Measurements from ENCODE around the gene CDS2. TPM values are rescaled to one million over a fixed set of nuclear protein-coding genes. Genes with fewer than 3 reads are reported as not detected.

The CDS2 gene
- total RNA-seq, 1 donor from 2014 or later = 36.9 TPM

DNA sequence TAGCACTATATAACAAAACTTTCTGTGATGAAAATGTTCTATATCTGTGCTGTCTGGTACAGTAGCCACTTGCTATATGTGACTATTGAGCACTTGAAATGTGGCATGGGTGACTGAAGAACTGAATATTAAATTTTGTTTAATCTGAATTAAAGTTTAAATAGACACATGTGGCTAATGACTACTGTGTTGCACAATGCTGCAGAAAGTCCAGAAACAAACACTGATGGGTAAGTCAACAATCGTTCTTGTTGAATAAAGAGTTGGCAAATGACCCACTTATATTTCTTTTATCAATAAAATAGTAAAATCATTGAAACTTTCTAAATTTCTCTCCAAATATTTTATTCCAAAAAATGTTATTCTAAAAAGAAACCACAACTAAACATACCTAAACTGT, 108.2 kb downstream of the CDS2 start:
- DNase-seq (ENCODE audit: low read depth) = no peak
- Histone ChIP-seq H3K27me3 (ENCODE audit: control insufficient read depth, insufficient read depth, low read length) (no peaks in the 10 kb centered on the region), H3K36me3 (ENCODE audit: control insufficient read depth, insufficient read depth, low read length) (no peaks in the 10 kb centered on the region), H3K4me3 (ENCODE audit: low read depth, low read length) (no peak overlapping the region)
- TF ChIP-seq, protein P1, sequence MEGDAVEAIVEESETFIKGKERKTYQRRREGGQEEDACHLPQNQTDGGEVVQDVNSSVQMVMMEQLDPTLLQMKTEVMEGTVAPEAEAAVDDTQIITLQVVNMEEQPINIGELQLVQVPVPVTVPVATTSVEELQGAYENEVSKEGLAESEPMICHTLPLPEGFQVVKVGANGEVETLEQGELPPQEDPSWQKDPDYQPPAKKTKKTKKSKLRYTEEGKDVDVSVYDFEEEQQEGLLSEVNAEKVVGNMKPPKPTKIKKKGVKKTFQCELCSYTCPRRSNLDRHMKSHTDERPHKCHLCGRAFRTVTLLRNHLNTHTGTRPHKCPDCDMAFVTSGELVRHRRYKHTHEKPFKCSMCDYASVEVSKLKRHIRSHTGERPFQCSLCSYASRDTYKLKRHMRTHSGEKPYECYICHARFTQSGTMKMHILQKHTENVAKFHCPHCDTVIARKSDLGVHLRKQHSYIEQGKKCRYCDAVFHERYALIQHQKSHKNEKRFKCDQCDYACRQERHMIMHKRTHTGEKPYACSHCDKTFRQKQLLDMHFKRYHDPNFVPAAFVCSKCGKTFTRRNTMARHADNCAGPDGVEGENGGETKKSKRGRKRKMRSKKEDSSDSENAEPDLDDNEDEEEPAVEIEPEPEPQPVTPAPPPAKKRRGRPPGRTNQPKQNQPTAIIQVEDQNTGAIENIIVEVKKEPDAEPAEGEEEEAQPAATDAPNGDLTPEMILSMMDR (IDR thresholded peaks at IDR 0.05; ENCODE audit: insufficient read depth, low read length, poor library complexity, severe bottlenecking) = no peak

Other genes with a start within 250 kb of the CDS2 start
- 20.1 and 21.4 TPM in 2 replicates for gene SLC23A2, start 125.5 kb upstream of the CDS2 start, total RNA-seq
- 98.2 and 111 TPM in 2 replicates for gene TMEM230, start 13.9 kb upstream of the CDS2 start, total RNA-seq
- 89.6 and 92.7 TPM in 2 replicates for gene PCNA, start 7.0 kb upstream of the CDS2 start, total RNA-seq
- gene PROKR2, start 189.9 kb downstream of the CDS2 start, total RNA-seq = not detected in 2 replicates